GM18502 (cell line): ENCODE data around the gene SFT2D3.
A peak's percentile ranks its signal among the peaks of the same experiment; 100 is the strongest.

Source experiments
- ATAC-seq: cut with Tn5 transposase; IDR thresholded peaks from one replicate; pipeline ENCODE4 v1.9.1; 2021; ENCODE audit warnings: mild to moderate bottlenecking; ENCODE audit not compliant: unreplicated experiment, poor library complexity

Gene SFT2D3

GRCh38 chr2:127735537-127736399 lies 34.5 kb downstream of the SFT2D3 start:
- ATAC-seq, result peak; percentile 45

GRCh38 chr2:127737892-127738291 lies 36.6 kb downstream of the SFT2D3 start:
- ATAC-seq, result no peak

- no peak for ATAC-seq
Observed at GRCh38 chr2:127739800-127740199, 38.5 kb downstream of the SFT2D3 start.

- ATAC-seq, result no peak
Observed at GRCh38 chr2:127740665-127741288, 39.5 kb downstream of the SFT2D3 start.

- ATAC-seq, result no peak
Observed at GRCh38 chr2:127743477-127744026, 42.3 kb downstream of the SFT2D3 start.

GRCh38 chr2:127747621-127748020 lies 46.3 kb downstream of the SFT2D3 start:
- ATAC-seq, result no peak

GRCh38 chr2:127749537-127749936 lies 48.2 kb downstream of the SFT2D3 start:
- peak; percentile 98 for ATAC-seq

- no peak for ATAC-seq
Observed at GRCh38 chr2:127753374-127753773, 52.1 kb downstream of the SFT2D3 start.

GRCh38 chr2:127754186-127754585 lies 52.9 kb downstream of the SFT2D3 start:
- ATAC-seq, result no peak
